KG1 (cell line): Measurements from ENCODE around the gene CEP85.
"Not testable (repeated sequence)": the region's sequence is repeated elsewhere in the genome, so short reads cannot be mapped to it uniquely, and the experiment has no call there.

ENCODE experiments used
- DNase-seq: peaks from one replicate; lab custom pipeline; 2025; lab: John Stamatoyannopoulos, UW

Gene CEP85

DNA sequence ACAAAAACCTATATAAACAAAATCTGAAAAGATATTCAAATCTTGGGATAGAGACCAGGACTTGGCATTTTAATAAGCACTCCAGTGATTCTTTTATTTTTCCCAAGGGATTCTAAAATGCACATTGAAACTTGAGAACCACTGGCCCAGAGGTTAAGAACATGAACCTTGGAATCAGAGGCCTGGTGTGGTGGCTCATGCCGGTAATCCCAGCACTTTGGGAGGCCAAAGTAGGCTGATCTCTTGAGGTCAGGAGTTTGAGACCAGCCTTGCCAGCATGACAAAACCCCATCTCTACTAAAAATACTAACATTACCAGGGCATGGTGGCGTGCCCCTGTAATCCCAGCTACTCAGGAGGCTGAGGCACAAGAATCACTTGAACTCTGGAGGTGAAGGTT is 12.9 kb upstream of the CEP85 start:
- no peak for DNase-seq

GRCh38 chr1:26224606-26225005 is 9.4 kb upstream of the CEP85 start:
- no peak for DNase-seq

DNA sequence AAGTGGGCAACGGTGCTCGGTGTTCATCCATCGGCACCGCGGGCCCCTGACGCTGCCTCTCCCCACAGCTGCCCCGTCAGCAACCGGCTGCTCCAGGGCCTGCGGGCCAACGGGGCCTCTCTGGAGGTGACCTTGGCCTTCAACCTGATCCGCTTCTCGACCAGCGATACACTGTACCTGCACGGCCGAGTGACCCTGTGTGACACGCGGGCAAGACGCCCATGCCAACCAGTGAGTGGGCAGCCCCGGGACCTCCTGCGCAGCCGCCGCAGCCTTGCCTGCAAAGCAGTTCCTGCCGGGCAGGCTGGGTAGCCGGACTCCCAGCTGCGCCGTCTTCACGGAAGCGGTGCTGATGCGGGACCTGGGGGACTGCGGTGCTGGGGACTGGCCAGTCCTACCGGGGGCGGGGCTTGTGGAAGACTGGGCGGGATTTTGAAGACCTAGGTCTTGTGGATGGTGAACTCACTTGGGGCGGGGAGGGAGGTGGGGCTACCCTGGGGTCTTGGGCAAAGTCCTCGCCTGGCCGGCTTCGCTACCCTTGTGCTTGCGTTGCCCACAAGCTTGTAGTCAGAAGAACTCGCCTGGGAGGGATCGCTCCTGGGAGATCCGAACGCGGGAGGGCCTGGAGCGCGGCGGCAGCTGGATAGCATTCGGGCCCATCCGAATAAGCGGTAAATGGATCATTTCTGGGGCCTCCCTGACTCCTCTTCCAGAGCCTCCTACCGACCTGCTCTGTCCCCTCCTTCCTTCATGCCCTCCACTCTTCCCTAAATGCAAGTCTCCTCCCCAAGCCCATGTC is 8.8 kb upstream of the CEP85 start:
- no peak for DNase-seq

DNA sequence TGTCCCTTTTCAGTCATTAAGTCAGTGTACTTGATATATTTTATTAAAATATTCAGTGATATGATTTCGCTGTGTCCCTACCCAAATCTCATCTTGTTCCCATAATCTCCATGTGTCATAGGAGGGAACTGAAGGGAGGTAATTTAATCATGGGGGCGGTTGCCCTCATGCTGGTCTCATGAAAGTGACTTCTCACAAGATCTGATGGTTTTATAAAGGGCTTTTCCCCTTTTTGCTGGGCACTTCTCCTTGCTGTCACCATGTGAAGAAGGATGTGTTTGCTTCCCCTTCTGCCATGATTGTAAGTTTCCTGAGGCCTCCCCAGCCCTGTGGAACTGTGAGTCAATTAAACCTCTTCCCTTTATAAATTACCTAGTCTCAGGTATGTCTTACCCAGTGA is 3.3 kb upstream of the CEP85 start:
- not testable (repeated sequence) for DNase-seq

DNA sequence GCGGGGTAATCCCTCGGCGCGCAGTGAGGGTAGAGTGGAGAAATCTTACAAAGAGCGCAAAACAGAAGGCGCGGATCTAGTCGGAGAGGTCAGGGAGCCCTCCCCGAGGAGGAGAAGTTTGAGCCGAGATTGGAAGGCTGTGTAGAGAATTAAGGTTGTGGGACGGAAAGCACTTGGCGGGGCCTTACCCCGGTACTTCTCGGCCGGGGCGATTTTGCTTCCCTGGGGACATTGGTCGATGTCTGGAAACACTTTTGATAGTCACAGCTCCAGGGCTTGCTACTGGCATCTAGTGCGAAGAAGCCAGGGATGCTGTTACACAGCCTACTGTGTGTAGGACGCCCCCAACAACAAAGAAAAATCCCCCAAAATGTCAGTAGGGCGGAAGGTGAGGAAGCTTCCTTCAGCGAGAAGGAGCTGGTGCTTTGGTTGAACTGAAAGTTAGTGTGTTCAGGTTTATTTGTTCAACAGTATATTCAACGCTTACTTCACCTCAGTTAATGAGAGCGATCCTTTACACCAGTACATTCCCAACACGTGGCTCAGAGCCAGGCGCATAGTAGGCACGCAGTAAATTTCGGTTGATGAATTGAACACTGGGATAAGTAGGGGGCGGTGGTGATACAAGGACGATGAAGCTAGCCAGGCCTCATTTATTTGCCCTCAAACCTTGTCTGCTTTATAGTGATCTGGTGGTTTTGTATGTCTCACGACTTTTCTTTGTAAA is 807 bp downstream of the CEP85 start:
- DNase-seq = no peak

DNA sequence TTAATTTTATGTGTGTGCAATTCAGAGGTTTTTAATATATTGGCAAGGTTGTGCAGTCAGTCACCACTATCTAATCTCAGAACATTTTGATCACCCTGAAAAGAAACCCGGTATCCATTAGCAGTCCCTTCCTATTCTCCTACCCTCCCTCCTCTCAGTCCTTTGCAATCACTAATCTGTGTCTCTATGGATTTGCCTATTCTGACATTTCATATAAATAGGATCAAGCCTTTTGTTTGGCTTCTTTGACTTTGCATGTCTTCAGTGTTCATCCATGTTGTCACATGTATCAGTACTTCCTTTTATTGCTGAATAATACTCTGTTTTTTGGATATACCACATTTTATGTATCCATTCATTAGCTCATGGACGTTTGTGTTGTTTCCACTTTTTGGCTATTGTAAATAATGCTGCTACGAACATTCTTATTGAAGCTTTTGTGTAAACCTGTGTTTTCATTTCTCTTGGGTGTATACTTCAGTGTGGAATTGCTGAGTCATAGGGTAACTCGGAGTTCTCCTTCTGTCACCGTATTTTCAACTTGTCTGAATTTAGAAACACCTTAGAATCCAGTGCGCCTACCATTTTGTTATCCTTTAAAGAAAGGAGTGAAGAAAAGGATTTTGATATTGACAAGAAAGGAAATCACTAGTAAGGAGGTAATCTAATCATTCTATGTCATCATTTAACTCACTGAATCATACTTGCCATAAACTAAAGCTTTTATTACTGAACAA is 3.4 kb downstream of the CEP85 start:
- DNase-seq = no peak

DNA sequence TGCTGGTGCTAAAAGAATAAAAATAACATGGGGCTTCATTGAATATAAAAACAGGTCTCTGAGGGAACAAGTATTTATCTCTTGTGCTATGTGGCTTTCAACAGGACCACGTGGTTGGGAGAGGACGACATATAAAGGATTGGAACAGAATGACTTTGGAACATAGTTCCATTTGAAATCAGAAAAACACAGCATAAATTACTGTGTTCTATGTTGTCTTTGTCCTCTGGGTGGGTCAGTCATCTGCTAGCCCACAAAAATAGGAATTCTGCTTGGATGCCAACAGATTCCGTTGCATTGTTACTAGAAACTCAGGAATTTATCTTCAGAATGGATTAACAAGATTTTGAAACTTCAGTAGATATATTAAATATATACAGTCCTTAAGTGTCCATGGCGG is 5.9 kb downstream of the CEP85 start:
- DNase-seq = no peak

DNA sequence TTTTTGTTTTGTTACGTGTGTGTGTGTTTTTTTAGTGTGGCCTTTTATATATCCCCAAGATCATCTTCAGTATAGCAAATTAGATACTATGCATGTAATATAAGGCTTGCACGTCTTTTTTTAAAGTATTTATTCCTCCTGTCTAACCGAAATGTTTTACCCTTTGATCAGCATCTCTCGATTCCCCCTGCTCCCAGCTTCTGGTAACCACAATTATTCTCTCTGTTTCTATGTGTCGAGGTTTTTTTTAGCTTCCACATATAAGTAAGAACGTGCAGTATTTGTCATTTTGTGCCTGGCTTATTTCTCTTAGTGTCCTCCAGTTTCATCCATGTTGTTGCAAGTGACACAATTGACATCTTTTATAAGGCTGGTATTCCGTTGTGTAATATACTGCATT is 18.7 kb downstream of the CEP85 start:
- no peak for DNase-seq

DNA sequence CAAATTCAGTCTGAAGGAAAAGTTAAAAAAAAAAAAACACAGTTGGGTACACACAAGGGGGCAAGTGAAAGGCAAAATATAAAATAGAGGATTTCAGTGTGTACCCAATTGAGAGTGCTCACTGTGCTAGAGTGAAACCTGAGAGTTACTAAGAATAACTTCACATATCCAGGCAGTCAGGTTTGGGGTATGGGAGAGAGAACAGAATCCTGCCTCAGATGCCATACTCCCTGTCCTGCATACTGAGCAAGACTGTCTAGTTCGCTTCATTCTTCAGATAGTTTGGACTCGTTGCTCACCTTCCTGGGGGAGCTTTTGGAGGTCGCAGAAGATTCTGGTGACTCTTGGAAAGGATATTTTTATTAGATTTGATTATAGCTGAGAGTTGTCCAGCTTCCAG is 20.4 kb downstream of the CEP85 start:
- DNase-seq = no peak

GRCh38 chr1:26257222-26257621 is 23.2 kb downstream of the CEP85 start:
- DNase-seq = no peak

GRCh38 chr1:26259005-26259404 is 25.0 kb downstream of the CEP85 start:
- no peak for DNase-seq

GRCh38 chr1:26259578-26259977 is 25.6 kb downstream of the CEP85 start:
- DNase-seq = peak; percentile 21

DNA sequence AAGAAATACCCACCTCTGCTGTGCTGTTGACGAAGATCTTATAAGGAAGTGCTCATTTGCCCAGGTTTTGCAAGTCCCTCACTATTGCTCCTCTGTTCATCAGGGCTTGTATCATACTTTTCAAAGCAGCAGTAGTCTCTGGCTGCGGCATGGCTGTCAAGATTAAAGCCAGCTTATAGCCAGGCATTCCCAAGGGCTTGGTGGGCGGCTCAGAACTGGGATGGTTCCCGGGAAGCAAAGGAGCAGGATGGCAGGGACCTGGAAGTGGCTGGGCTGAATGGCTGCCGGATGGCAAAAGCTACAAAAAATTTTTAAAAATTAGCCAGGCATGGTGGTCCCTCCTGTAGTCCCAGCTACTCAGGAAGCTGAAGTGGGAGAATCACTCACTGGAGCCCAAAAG is 29.2 kb downstream of the CEP85 start:
- DNase-seq = no peak

- no peak for DNase-seq
These were observed 31.4 kb downstream of the CEP85 start for GRCh38 chr1:26265405-26265804.

DNA sequence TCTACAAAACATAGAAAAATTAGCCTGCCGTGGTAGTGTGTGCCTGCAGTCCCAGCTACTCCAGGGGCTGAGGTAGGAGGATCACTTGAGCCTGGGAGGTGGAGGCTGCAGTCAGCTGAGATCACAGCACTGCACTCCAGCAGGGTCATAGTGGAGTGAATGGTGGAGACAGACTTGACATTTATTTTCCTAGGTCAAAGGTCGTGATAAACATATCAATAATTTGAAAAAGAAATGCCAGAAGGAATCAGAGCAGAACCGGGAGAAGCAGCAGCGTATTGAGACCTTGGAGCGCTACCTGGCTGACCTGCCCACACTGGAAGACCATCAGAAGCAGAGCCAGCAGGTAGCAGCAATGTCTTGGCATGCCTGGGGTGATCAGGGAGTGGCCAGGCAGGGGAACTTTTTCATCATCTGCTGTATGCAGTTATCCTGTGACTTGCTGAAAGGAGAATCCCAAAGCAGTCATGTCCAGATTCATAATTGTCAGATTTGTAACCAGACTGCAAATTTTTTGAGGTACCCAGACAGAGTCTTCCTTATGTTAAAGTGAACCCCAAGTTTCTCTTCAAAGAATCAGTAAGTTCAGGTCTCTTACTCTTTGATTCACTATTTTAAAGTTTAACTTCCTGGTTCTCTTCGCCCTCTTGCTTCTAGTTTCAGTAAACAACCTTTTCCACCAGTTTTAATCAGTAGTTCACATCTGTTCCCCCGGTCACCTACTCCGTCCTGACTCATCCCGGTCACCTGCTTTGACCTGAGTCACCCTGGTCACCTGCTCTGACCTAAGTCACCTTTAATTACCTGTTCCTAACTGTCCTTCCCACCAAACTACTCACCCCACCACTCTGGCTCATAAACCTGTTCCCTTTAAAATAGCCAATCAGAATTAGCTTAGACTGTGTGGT is 34.5 kb downstream of the CEP85 start:
- DNase-seq = no peak

DNA sequence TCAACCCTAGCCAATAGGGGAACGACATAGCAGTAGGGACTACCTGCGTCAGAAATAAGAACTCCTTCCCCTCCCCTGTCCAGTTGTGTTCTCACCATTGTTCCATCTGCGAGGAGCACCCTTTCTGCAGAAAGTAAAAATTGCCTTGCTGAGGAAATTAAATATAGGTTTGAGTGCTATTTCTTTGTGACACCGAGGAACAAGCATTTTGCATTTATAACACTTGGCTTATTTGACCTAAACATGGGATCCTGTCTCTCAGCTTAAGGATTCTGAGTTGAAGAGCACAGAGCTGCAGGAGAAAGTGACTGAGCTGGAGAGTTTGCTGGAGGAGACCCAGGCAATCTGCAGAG is 35.2 kb downstream of the CEP85 start:
- DNase-seq = no peak

GRCh38 chr1:26274801-26275425 is 40.9 kb downstream of the CEP85 start:
- peak; percentile 30 for DNase-seq

GRCh38 chr1:26275580-26276431 is 41.8 kb downstream of the CEP85 start:
- DNase-seq = peak; percentile 65

GRCh38 chr1:26276432-26276838 is 42.4 kb downstream of the CEP85 start:
- peak; percentile 57 for DNase-seq

- no peak for DNase-seq
These were observed 43.3 kb downstream of the CEP85 start for GRCh38 chr1:26277261-26277661.

GRCh38 chr1:26277719-26278118 is 43.7 kb downstream of the CEP85 start:
- no peak for DNase-seq
